ENCODE results near the gene IFI27L1.

DNA sequence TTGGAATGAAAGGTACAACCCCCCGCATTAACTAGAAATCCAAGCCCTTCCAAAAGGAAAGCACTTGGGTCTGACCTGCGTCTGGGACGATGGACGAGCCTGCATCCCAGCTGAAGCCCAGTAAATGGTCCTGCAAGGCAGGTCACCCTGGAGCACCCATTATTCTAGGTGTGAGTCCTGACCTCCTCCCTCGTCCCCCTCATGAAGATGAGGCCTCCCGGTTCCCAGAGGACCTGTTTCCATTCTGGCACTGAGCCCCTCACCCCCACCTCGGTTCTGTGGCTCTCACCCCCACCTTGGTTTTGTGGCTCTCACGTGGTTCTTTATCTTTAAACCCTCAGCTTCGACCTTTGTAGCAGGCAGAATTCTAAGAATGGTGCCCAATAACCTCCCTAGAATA is 36.7 kb downstream of the IFI27L1 start:
- TF ChIP-seq POLR2A (IDR thresholded peaks at IDR 0.05; ENCODE audit: low read depth, low read length) (no peak), EZH2 (IDR thresholded peaks at IDR 0.05; ENCODE audit: borderline replicate concordance, low read depth, low read length, severe bottlenecking) (no peak), POLR2AphosphoS5 (IDR thresholded peaks at IDR 0.05; ENCODE audit: insufficient read depth, low read depth, low read length) (no peak), MYC (IDR thresholded peaks at IDR 0.05; ENCODE audit: low read depth, low read length) (no peak), JUN (IDR thresholded peaks at IDR 0.05; ENCODE audit: borderline replicate concordance, insufficient read depth, insufficient read length, low read depth) (no peak), FOS (IDR thresholded peaks at IDR 0.05; ENCODE audit: borderline replicate concordance, insufficient read depth, low read length) (no peak)
- TF ChIP-seq, protein P1, sequence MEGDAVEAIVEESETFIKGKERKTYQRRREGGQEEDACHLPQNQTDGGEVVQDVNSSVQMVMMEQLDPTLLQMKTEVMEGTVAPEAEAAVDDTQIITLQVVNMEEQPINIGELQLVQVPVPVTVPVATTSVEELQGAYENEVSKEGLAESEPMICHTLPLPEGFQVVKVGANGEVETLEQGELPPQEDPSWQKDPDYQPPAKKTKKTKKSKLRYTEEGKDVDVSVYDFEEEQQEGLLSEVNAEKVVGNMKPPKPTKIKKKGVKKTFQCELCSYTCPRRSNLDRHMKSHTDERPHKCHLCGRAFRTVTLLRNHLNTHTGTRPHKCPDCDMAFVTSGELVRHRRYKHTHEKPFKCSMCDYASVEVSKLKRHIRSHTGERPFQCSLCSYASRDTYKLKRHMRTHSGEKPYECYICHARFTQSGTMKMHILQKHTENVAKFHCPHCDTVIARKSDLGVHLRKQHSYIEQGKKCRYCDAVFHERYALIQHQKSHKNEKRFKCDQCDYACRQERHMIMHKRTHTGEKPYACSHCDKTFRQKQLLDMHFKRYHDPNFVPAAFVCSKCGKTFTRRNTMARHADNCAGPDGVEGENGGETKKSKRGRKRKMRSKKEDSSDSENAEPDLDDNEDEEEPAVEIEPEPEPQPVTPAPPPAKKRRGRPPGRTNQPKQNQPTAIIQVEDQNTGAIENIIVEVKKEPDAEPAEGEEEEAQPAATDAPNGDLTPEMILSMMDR (IDR thresholded peaks at IDR 0.05; ENCODE audit: extremely low read depth in 1 of 2, insufficient read depth in 1 of 2, low read depth in 1 of 2, low read length in 2 of 2) = no peak
- TF ChIP-seq, protein P2, sequence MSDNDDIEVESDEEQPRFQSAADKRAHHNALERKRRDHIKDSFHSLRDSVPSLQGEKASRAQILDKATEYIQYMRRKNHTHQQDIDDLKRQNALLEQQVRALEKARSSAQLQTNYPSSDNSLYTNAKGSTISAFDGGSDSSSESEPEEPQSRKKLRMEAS (IDR thresholded peaks at IDR 0.05; ENCODE audit: insufficient read depth, insufficient read length) = no peak

Measured in endothelial cell of umbilical vein (primary cell).